ENCODE data around the gene ASCC1. TPM values are rescaled to one million over a fixed set of nuclear protein-coding genes. Genes with fewer than 3 reads are reported as not detected.

The ASCC1 gene
- total RNA-seq, 1 donor from 2014 or later = 33.3 TPM

- TF ChIP-seq, protein P1, sequence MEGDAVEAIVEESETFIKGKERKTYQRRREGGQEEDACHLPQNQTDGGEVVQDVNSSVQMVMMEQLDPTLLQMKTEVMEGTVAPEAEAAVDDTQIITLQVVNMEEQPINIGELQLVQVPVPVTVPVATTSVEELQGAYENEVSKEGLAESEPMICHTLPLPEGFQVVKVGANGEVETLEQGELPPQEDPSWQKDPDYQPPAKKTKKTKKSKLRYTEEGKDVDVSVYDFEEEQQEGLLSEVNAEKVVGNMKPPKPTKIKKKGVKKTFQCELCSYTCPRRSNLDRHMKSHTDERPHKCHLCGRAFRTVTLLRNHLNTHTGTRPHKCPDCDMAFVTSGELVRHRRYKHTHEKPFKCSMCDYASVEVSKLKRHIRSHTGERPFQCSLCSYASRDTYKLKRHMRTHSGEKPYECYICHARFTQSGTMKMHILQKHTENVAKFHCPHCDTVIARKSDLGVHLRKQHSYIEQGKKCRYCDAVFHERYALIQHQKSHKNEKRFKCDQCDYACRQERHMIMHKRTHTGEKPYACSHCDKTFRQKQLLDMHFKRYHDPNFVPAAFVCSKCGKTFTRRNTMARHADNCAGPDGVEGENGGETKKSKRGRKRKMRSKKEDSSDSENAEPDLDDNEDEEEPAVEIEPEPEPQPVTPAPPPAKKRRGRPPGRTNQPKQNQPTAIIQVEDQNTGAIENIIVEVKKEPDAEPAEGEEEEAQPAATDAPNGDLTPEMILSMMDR (IDR thresholded peaks at IDR 0.05; ENCODE audit: partially characterized antibody, unreplicated experiment) = no peak
- Mint-ChIP-seq H3K4me1 (ENCODE audit: low read depth, unreplicated experiment) (peaks cover 6% of the 10 kb centered on the region), H3K27me3 (ENCODE audit: unreplicated experiment) (no peaks in the 10 kb centered on the region), H3K27ac (ENCODE audit: unreplicated experiment) (no peak overlapping the region), H3K36me3 (ENCODE audit: unreplicated experiment) (no peaks in the 10 kb centered on the region), H3K9me3 (ENCODE audit: unreplicated experiment) (no peaks in the 10 kb centered on the region), H3K4me3 (ENCODE audit: unreplicated experiment) (no peak overlapping the region)
- DNase-seq = no peak
Observed at GRCh38 chr10:72097448-72098300, 118.4 kb downstream of the ASCC1 start.

DNA sequence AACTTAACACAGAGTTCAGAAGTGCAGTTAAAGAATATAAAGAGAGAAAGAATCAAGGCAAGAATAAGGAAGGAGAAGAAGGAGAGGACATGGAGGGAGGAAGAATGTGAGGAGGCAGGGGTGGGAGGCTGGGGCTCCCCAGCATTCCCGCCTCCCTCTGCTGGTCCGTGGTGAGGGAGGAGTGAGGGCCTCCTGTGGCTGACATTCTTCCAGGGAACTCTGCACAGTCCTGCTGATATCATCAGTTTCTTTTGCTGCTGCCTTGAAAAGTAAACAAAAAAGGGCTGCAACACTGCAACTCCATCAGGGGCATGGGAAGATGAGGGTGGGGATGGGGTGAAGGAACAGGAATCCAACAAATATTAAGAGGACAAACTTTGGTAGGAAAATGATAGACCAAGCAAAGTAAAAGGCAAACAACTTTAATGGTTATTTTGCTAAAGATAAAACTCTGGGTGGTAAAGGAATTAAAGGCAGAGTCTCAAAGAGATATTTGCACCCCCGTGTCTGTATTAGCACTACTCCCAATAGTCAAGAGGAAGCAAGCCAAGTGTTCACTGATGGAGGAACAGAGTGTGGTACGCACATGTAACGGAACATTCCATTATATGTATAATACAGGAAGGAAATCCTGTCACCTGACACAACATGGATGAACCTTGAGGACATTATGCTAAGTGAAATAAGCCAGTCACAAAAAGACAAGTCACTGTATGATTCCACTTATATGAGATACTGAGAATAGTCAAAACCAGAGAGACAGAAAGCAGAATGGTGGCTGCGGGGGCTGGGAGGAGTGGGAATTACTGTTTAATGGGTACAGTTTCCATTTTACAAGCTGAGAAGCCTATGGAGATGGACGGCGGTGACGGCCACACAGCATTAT, 119.7 kb downstream of the ASCC1 start:
- TF ChIP-seq, protein P1 (IDR thresholded peaks at IDR 0.05; ENCODE audit: partially characterized antibody, unreplicated experiment) = no peak
- peaks cover 1% of the 10 kb centered on the region for H3K9me3 Mint-ChIP-seq (ENCODE audit: unreplicated experiment)
- peaks cover 16% of the 10 kb centered on the region for H3K4me1 Mint-ChIP-seq (ENCODE audit: low read depth, unreplicated experiment)
- H3K36me3 Mint-ChIP-seq (ENCODE audit: unreplicated experiment) = no peaks in the 10 kb centered on the region
- H3K27me3 Mint-ChIP-seq (ENCODE audit: unreplicated experiment) = no peaks in the 10 kb centered on the region
- no peak overlapping the region for H3K4me3 Mint-ChIP-seq (ENCODE audit: unreplicated experiment)
- no peak overlapping the region for H3K27ac Mint-ChIP-seq (ENCODE audit: unreplicated experiment)
- no peak for DNase-seq

DNA sequence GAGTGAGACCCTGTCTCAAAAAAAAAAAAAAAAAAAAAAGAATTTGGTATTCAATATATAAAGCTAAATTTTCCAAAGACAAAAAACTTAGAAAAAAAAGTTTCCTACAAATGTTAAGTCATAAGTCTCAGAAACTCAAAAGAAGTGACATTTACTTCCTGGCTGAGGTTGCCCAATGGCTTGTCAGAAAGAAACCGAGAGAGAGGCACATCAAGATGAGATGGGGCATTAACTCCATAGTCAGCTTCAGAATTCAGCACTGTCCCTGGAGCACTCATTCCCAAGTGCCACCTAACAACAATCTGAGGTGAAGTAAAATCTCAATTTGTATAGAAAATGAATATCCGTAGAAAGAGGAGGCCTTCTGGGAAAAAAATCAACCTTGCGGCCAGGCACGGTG, 120.9 kb downstream of the ASCC1 start:
- H3K9me3 Mint-ChIP-seq (ENCODE audit: unreplicated experiment) = peaks cover 3% of the 10 kb centered on the region
- H3K4me1 Mint-ChIP-seq (ENCODE audit: low read depth, unreplicated experiment) = peaks cover 17% of the 10 kb centered on the region
- no peaks in the 10 kb centered on the region for H3K36me3 Mint-ChIP-seq (ENCODE audit: unreplicated experiment)
- no peak for DNase-seq
- no peaks in the 10 kb centered on the region for H3K27me3 Mint-ChIP-seq (ENCODE audit: unreplicated experiment)
- TF ChIP-seq, protein P1 (IDR thresholded peaks at IDR 0.05; ENCODE audit: partially characterized antibody, unreplicated experiment) = no peak
- no peak overlapping the region for H3K4me3 Mint-ChIP-seq (ENCODE audit: unreplicated experiment)
- no peak overlapping the region for H3K27ac Mint-ChIP-seq (ENCODE audit: unreplicated experiment)

DNA sequence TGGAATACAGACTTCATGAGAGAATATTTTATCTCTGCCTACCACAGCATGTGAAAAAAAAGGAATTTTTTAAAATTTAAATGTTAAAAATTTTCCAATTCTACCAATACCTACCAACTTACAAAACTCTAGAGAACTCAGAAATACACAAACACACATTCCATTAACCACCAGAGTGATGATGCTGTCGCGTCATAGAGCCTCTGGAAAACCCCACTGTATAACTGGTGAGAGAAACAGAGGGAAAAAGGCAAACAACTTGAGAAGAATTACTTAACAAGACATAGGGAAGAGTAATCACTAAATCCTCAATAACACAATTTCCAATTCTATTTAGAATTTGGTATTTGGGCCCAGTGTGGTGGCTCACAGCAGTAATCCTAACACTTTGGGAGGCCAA, 121.5 kb downstream of the ASCC1 start:
- peaks cover 23% of the 10 kb centered on the region for H3K4me1 Mint-ChIP-seq (ENCODE audit: low read depth, unreplicated experiment)
- no peak for DNase-seq
- no peak overlapping the region for H3K4me3 Mint-ChIP-seq (ENCODE audit: unreplicated experiment)
- H3K27me3 Mint-ChIP-seq (ENCODE audit: unreplicated experiment) = peaks cover 4% of the 10 kb centered on the region
- H3K27ac Mint-ChIP-seq (ENCODE audit: unreplicated experiment) = no peak overlapping the region
- H3K36me3 Mint-ChIP-seq (ENCODE audit: unreplicated experiment) = no peaks in the 10 kb centered on the region
- peaks cover 7% of the 10 kb centered on the region for H3K9me3 Mint-ChIP-seq (ENCODE audit: unreplicated experiment)
- TF ChIP-seq, protein P1 (IDR thresholded peaks at IDR 0.05; ENCODE audit: partially characterized antibody, unreplicated experiment) = no peak

Data from glutamatergic neuron (in vitro differentiated cells).